Upper lobe of left lung (tissue), 6 donors: Measurements from ENCODE around the gene TRIP12. TPM values are rescaled to one million over a fixed set of nuclear protein-coding genes. Genes with fewer than 3 reads are reported as not detected.
"Not testable (repeated sequence)": the region's sequence is repeated elsewhere in the genome, so short reads cannot be mapped to it uniquely, and the experiment has no call there.

Source experiments
- ATAC-seq, 2 donors: fragments of 200-7000 bp; cut with Tn5 transposase; one replicate each; pipeline ENCODE4 v1.9.1; 2022; ENCODE audit warnings: mild to moderate bottlenecking in 2 of 2, moderate library complexity in 2 of 2; ENCODE audit not compliant: low FRiP score in 2 of 2
- DNase-seq, 2 donors: peaks; one replicate each; pipeline ENCODE4 v3.0.0-alpha.2; 2019 to 2020
- H3K27ac ChIP-seq, 4 donors: fragments of 200-600 bp; sonication (generic); one replicate each; pipeline ENCODE4 v1.5.1; 2016 to 2019
- H3K27me3 ChIP-seq, 4 donors: fragments of 200-600 bp; sonication (generic); one replicate each; pipeline ENCODE4 v1.5.1; 2017 to 2019
- H3K36me3 ChIP-seq, 4 donors: fragments of 200-600 bp; sonication (generic); one replicate each; pipeline ENCODE4 v1.5.1; 2016 to 2019
- H3K4me1 ChIP-seq, 4 donors: fragments of 200-600 bp; sonication (generic); one replicate each; pipeline ENCODE4 v1.5.1; 2018 to 2019
- H3K4me3 ChIP-seq, 4 donors: fragments of 200-600 bp; sonication (generic); one replicate each; pipeline ENCODE4 v1.5.1; 2017 to 2019; ENCODE audit warnings: mild to moderate bottlenecking in 2 of 4, moderate library complexity in 1 of 4
- H3K9me3 ChIP-seq, 4 donors: fragments of 200-600 bp; sonication (generic); one replicate each; pipeline ENCODE4 v1.5.1; 2018 to 2019
- EP300 ChIP-seq, 4 donors: sonication (generic); formaldehyde crosslinking; IDR thresholded peaks; one replicate each; pipeline ENCODE4 v1.5.1; 2017; ENCODE audit warnings: antibody characterized with exemption in 4 of 4, control low read depth in 2 of 4
- POLR2A ChIP-seq, 4 donors: fragments of 450-650 bp; IDR thresholded peaks; one replicate each; pipeline ENCODE4 v1.5.1; 2016 to 2017; ENCODE audit warnings: antibody characterized with exemption in 4 of 4, mild to moderate bottlenecking in 2 of 4
- POLR2AphosphoS5 ChIP-seq, 2 donors: sonication (generic); formaldehyde crosslinking; IDR thresholded peaks; one replicate each; pipeline ENCODE4 v1.5.1; 2017; ENCODE audit warnings: antibody characterized with exemption in 2 of 2
- WGBS, 2 donors: methylation state at CpG; one replicate each; pipeline ENCODE4 v1.1.5; 2017 to 2018; 5-methylcytosine and 5-hydroxymethylcytosine counted together
- total RNA-seq, 6 donors: library from RNA; depleted of rRNA in 4 of 6; stranded (reverse); fragments of >200 nt in 4 of 6; gene quantifications; one replicate each; pipeline versions ENCODE4 v1.1.0 to v1.2.1, GENCODE V29; 2016 to 2021
- TF ChIP-seq, protein P1 (sequence below), 6 experiments: fragments of 450-650 bp in 4 of 6; fragments of 200-600 bp in 2 of 6; sonication (generic) in 2 of 6; IDR thresholded peaks; one replicate each; pipeline ENCODE4 v1.5.1; 2016 to 2019; ENCODE audit warnings: antibody characterized with exemption in 6 of 6
- donor health status: DM: no; HTN: no; CAD: no; lungs with moderate emphysema.
- donor health status: DM: no; HTN: yes; CAD: no; lungs with severe emphysema.

TRIP12 gene
- total RNA-seq = 100 to 1,000 TPM; 164 to 202 (median 180) TPM

DNA sequence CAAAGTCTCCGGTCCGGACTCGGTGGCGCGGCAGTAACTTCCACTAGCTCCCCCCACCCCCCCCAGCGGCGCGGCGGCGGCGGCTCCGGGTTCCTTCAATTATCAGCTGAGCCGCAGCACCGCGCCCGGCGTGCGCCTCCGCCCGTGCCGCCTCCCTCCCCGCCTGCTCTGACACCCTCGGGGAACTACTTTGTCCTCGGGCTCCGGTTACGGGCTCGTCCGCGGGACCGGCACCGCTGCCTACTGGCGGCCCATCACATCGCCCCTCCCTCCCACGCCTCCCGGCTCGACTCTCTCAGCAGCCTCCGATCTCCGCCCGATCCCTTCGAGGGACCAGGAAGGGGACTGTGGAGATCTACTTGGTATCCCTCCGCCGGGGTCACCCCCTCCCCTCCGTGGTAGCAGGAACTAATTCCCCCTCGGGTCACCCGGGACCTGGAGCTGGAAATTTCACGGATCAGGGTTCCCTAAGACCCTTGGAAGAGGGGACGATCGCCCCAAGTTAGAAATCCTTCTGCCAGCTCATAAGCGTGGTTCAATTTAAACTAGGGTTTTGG, at the start of gene TRIP12:
TSS of gene TRIP12 (minus strand) at position 118 of the 557 bp plus-strand sequence. CDS start 41,930 bp downstream, outside the sequence.
- WGBS, 2 donors = 0% methylated on average over 2 to 36 of the region's 49 CpGs
- peak within 1 kb of the TSS; percentile 99 to 100 (median 100) for H3K27ac ChIP-seq
- peak within 1 kb of the TSS; percentile 89 to 98 (median 91) for H3K4me3 ChIP-seq
- H3K9me3 ChIP-seq = no peaks in the 10 kb centered on the region
- DNase-seq = peak; percentile 90 to 99
- TF ChIP-seq POLR2A (IDR thresholded peaks at IDR 0.05) (peak in 3 of 4 donors; percentile 36 to 55 (median 47)), POLR2AphosphoS5 (IDR thresholded peaks at IDR 0.05) (peak; percentile 69), EP300 (IDR thresholded peaks at IDR 0.05) (no peak)
- TF ChIP-seq, protein P1, sequence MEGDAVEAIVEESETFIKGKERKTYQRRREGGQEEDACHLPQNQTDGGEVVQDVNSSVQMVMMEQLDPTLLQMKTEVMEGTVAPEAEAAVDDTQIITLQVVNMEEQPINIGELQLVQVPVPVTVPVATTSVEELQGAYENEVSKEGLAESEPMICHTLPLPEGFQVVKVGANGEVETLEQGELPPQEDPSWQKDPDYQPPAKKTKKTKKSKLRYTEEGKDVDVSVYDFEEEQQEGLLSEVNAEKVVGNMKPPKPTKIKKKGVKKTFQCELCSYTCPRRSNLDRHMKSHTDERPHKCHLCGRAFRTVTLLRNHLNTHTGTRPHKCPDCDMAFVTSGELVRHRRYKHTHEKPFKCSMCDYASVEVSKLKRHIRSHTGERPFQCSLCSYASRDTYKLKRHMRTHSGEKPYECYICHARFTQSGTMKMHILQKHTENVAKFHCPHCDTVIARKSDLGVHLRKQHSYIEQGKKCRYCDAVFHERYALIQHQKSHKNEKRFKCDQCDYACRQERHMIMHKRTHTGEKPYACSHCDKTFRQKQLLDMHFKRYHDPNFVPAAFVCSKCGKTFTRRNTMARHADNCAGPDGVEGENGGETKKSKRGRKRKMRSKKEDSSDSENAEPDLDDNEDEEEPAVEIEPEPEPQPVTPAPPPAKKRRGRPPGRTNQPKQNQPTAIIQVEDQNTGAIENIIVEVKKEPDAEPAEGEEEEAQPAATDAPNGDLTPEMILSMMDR (IDR thresholded peaks at IDR 0.05) = no peak
- peak; percentile 94 to 96 for ATAC-seq
- H3K27me3 ChIP-seq = no peaks in the 10 kb centered on the region
- H3K4me1 ChIP-seq = peaks cover 11 to 29% (median 17%) of the 10 kb centered on the region in 4 donors
- peaks cover 0 to 7% (median 3%) of the 10 kb centered on the region in 4 donors for H3K36me3 ChIP-seq

DNA sequence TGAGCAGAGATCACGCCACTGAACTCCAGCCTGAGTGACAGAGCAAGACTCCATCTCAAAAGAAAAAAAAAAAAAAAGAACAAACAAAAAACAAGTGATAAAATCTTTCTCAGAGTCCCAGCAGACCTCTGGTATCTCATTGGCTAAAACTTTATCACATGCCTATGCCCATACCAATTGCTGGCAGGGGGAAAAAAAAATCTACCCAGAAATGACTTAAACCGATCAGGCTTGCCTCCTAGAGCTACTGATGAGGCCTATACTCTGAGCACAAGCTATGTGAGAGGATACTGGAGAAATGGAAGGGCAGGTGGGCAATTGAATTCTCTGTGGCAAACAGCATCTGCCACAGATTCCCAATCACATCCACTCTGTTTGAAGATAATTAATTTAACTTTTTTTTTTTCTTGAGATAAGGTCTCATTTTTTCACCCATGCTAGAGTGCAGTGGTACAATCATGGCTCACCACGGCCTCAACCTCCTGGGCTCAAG, 49.5 kb upstream of the TRIP12 start:
- TF ChIP-seq POLR2AphosphoS5 (IDR thresholded peaks at IDR 0.05) (no peak), EP300 (IDR thresholded peaks at IDR 0.05) (no peak), POLR2A (IDR thresholded peaks at IDR 0.05) (no peak)
- TF ChIP-seq, protein P1 (IDR thresholded peaks at IDR 0.05) = no peak
- Histone ChIP-seq H3K9me3 (no peaks in the 10 kb centered on the region), H3K4me3 (no peak overlapping the region), H3K36me3 (no peaks in the 10 kb centered on the region), H3K27ac (no peak overlapping the region), H3K27me3 (no peaks in the 10 kb centered on the region), H3K4me1 (peaks cover 0 to 6% (median 0%) of the 10 kb centered on the region in 4 donors)
- 98 to 99% methylated on average over 3 of the region's 3 CpGs for WGBS, 2 donors
- ATAC-seq = no peak
- no peak for DNase-seq

DNA sequence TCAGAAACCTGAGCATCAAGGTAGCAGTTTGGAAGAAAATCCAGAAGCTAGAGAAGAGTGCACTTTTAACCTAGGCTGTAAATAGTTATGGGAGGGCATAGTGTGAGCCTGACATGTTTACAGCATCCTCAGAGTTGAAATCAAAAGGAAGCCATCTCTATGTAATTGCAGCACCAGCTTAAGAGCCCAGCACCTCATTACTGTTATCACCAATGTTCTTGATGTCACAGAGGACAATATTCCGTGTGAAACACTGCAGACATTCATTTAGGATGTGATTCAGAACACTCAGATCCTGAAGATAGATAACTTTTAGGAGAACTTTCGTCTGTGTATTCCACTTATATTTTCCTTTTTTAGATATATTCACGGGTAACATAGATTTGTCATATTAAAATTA, 48.6 kb upstream of the TRIP12 start:
- Histone ChIP-seq H3K4me1 (peaks cover 0 to 6% (median 0%) of the 10 kb centered on the region in 4 donors), H3K36me3 (no peaks in the 10 kb centered on the region), H3K4me3 (no peak overlapping the region), H3K27ac (no peak overlapping the region), H3K27me3 (no peaks in the 10 kb centered on the region), H3K9me3 (no peaks in the 10 kb centered on the region)
- 86 to 87% methylated on average over 3 of the region's 3 CpGs for WGBS, 2 donors
- no peak for TF ChIP-seq EP300 (IDR thresholded peaks at IDR 0.05)
- no peak for TF ChIP-seq POLR2A (IDR thresholded peaks at IDR 0.05)
- TF ChIP-seq, protein P1 (IDR thresholded peaks at IDR 0.05) = no peak
- TF ChIP-seq POLR2AphosphoS5 (IDR thresholded peaks at IDR 0.05) = no peak
- DNase-seq (no peak), ATAC-seq (no peak)

DNA sequence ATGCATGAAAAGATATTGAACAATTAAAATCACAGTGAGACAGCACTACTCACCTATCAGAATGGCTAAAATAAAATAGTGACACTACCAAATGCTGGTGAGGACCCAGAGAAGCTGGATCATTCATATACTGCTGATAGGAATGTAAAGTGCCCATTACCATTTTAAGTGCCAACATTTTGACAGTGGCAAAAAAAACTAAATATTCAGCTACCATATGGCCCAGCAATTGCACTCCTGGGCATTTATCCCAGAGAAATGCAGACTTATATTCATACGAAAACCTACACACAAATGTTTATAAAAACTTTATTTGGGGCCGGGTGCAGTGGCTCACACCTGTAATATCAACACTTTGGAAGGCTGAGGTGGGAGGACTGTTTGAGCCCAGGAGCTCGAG, 48.1 kb upstream of the TRIP12 start:
- H3K4me3 ChIP-seq = no peak overlapping the region
- no peak for TF ChIP-seq POLR2A (IDR thresholded peaks at IDR 0.05)
- TF ChIP-seq POLR2AphosphoS5 (IDR thresholded peaks at IDR 0.05) = no peak
- TF ChIP-seq, protein P1 (IDR thresholded peaks at IDR 0.05) = no peak
- no peak for TF ChIP-seq EP300 (IDR thresholded peaks at IDR 0.05)
- H3K9me3 ChIP-seq = no peaks in the 10 kb centered on the region
- ATAC-seq = no peak
- H3K27me3 ChIP-seq = no peaks in the 10 kb centered on the region
- peaks cover 0 to 6% (median 0%) of the 10 kb centered on the region in 4 donors for H3K4me1 ChIP-seq
- DNase-seq = no peak
- no peak overlapping the region for H3K27ac ChIP-seq
- 88 to 95% methylated on average over 3 of the region's 3 CpGs for WGBS, 2 donors
- H3K36me3 ChIP-seq = no peaks in the 10 kb centered on the region

DNA sequence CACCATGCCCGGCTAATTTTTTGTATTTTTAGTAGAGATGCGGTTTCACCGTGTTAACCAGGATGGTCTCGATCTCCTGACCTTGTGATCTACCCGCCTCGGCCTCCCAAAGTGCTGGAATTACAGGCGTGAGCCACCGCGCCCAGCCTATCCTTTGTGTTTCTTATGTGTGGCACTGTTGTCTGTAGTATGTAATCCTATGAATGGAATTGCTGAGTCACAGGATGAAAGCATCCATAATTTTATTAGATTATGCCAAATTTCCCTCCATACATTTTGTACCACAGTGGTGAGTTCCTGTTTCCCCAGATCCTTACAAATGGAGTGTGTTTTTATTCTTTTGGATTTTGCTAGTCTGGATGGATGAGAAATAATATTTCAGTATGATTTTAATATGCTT, 41.8 kb upstream of the TRIP12 start:
- ATAC-seq, H3K4me3 ChIP-seq, H3K9me3 ChIP-seq, H3K27me3 ChIP-seq, DNase-seq, H3K4me1 ChIP-seq, H3K27ac ChIP-seq, H3K36me3 ChIP-seq: not testable (repeated sequence)
- WGBS, 2 donors = 98 to 99% methylated on average over 9 of the region's 9 CpGs
